D341Med (cell line): Measurements from ENCODE around the gene RNF4.
"Not testable (repeated sequence)": the region's sequence is repeated elsewhere in the genome, so short reads cannot be mapped to it uniquely, and the experiment has no call there.

ENCODE experiments used
- DNase-seq: peaks from one replicate; pipeline ENCODE4 v3.0.0; 2012; ENCODE audit warnings: low spot score

Gene RNF4

GRCh38 chr4:2486981-2487380 lies 18.1 kb downstream of the RNF4 start:
- DNase-seq, result no peak

- DNase-seq, result no peak
Measured at GRCh38 chr4:2487632-2488031, 18.7 kb downstream of the RNF4 start.

- DNase-seq, result no peak
Measured at GRCh38 chr4:2489081-2489805, 20.3 kb downstream of the RNF4 start.

GRCh38 chr4:2489841-2490552 lies 21.1 kb downstream of the RNF4 start:
- DNase-seq, result no peak

GRCh38 chr4:2492970-2493369 lies 24.1 kb downstream of the RNF4 start:
- DNase-seq, result no peak

GRCh38 chr4:2494992-2495391 lies 26.1 kb downstream of the RNF4 start:
- DNase-seq, result no peak

- DNase-seq, result no peak
Measured at GRCh38 chr4:2497324-2497723, 28.4 kb downstream of the RNF4 start.

- no peak for DNase-seq
Measured at GRCh38 chr4:2497931-2498330, 29.0 kb downstream of the RNF4 start.

GRCh38 chr4:2500547-2500946 lies 31.6 kb downstream of the RNF4 start:
- DNase-seq, result no peak

- DNase-seq, result no peak
Measured at GRCh38 chr4:2501034-2501594, 32.2 kb downstream of the RNF4 start.

GRCh38 chr4:2503809-2504208 lies 34.9 kb downstream of the RNF4 start:
- no peak for DNase-seq

- no peak for DNase-seq
Measured at GRCh38 chr4:2507259-2507658, 38.4 kb downstream of the RNF4 start.

- DNase-seq, result no peak
Measured at GRCh38 chr4:2507855-2508254, 38.9 kb downstream of the RNF4 start.

- peak; percentile 18 for DNase-seq
Measured at GRCh38 chr4:2510351-2511259, 41.7 kb downstream of the RNF4 start.

GRCh38 chr4:2511645-2512131 lies 42.8 kb downstream of the RNF4 start:
- DNase-seq, result no peak

GRCh38 chr4:2512396-2513135 lies 43.7 kb downstream of the RNF4 start:
- DNase-seq, result no peak

GRCh38 chr4:2514193-2514592 lies 45.3 kb downstream of the RNF4 start:
- DNase-seq, result not testable (repeated sequence)

GRCh38 chr4:2514944-2515343 lies 46.0 kb downstream of the RNF4 start:
- DNase-seq, result not testable (repeated sequence)

GRCh38 chr4:2515830-2516550 lies 47.1 kb downstream of the RNF4 start:
- no peak for DNase-seq

- no peak for DNase-seq
Measured at GRCh38 chr4:2516635-2517034, 47.7 kb downstream of the RNF4 start.

- no peak for DNase-seq
Measured at GRCh38 chr4:2526559-2526958, 57.7 kb downstream of the RNF4 start.
